DND-41 (cell line): Measurements from ENCODE around the gene ARID3A.

Experiments used
- ATAC-seq: fragments of 200-7000 bp; cut with Tn5 transposase; 3 replicates; pipeline ENCODE4 v1.9.1; 2021; ENCODE audit warnings: low read depth; ENCODE audit not compliant: insufficient read depth
- DNase-seq: peaks from one replicate; pipeline ENCODE4 v3.0.0-alpha.2; 2020
- H2AFZ ChIP-seq: 2 replicates; pipeline ENCODE4 v1.6.0; 2012; ENCODE audit warnings: low read depth, low read length
- H3K27ac ChIP-seq: 2 replicates; pipeline ENCODE4 v1.5.1; 2012; ENCODE audit warnings: low read length, inconsistent platforms
- H3K27me3 ChIP-seq: fragments of 200-600 bp; sonication (generic); 2 replicates; pipeline ENCODE4 v1.6.0; 2012; ENCODE audit warnings: low read length, mild to moderate bottlenecking, inconsistent platforms; ENCODE audit not compliant: insufficient read depth, poor library complexity
- H3K36me3 ChIP-seq: 2 replicates; pipeline ENCODE4 v1.5.1; 2012; ENCODE audit warnings: low read length, inconsistent platforms; ENCODE audit not compliant: insufficient read depth
- H3K4me1 ChIP-seq: 2 replicates; pipeline ENCODE4 v1.5.1; 2012; ENCODE audit warnings: mild to moderate bottlenecking, low read length; ENCODE audit not compliant: insufficient read depth
- H3K4me2 ChIP-seq: 2 replicates; pipeline ENCODE4 v1.6.0; 2012; ENCODE audit warnings: mild to moderate bottlenecking, moderate library complexity, low read length, inconsistent platforms; ENCODE audit not compliant: insufficient read depth
- H3K4me3 ChIP-seq, 2 experiments: fragments of 200-600 bp in 1 of 2; shearing (Covaris generic) in 1 of 2; 2 replicates each; pipeline ENCODE4 v1.5.1; 2012 to 2016; ENCODE audit warnings: inconsistent platforms in 2 of 2, low read length in 2 of 2, mild to moderate bottlenecking in 2 of 2, low read depth in 1 of 2, moderate library complexity in 1 of 2
- H3K79me2 ChIP-seq: 2 replicates; pipeline ENCODE4 v1.6.0; 2012; ENCODE audit warnings: low read length, inconsistent platforms; ENCODE audit not compliant: insufficient read depth
- H3K9ac ChIP-seq: 2 replicates; pipeline ENCODE4 v1.6.0; 2012; ENCODE audit warnings: low read depth, mild to moderate bottlenecking, inconsistent platforms, low read length, moderate library complexity
- H3K9me3 ChIP-seq: 2 replicates; pipeline ENCODE4 v1.5.1; 2012; ENCODE audit warnings: low read length, moderate library complexity, mild to moderate bottlenecking, inconsistent platforms; ENCODE audit not compliant: insufficient read depth, severe bottlenecking
- H4K20me1 ChIP-seq: 2 replicates; pipeline ENCODE4 v1.6.0; 2012; ENCODE audit warnings: low read length; ENCODE audit not compliant: insufficient read depth
- EZH2 ChIP-seq: IDR thresholded peaks from 3 replicates; pipeline ENCODE4 v1.6.1; 2012; ENCODE audit warnings: borderline replicate concordance, low read depth, mild to moderate bottlenecking, moderate library complexity, low read length, inconsistent platforms; ENCODE audit not compliant: severe bottlenecking
- TF ChIP-seq, protein P1 (sequence below): IDR thresholded peaks from 2 replicates; pipeline ENCODE4 v1.5.1; 2012; ENCODE audit warnings: borderline replicate concordance, low read length, moderate library complexity, mild to moderate bottlenecking; ENCODE audit not compliant: poor library complexity, severe bottlenecking; ENCODE audit errors: extremely low read depth

Gene ARID3A

DNA sequence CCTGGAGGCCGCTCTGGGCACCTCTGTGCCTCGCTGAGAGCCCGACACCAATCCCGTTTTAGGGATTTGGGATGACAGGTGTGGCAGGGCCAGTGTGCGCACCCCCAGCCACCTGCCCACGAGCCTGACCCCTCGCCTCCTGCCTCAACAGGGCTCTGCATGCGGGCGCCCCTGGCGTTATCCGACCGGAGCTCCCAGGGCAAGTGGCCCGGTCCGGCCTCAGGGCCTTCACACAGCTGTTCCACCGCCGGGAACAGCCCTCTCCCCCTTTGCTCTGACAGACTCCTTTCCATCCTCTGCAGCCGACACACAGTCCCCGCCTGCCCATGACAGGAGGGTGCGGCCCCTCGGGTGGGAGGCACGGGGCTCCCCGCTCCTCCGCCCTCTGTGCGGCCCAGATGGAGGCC, 51.2 kb downstream of the ARID3A start:
- Histone ChIP-seq H3K4me3 (no peak overlapping the region), H3K4me2 (no peak overlapping the region), H2AFZ (no peak overlapping the region), H3K9me3 (no peaks in the 10 kb centered on the region), H3K79me2 (no peaks in the 10 kb centered on the region), H4K20me1 (no peaks in the 10 kb centered on the region), H3K36me3 (peaks cover 3% of the 10 kb centered on the region), H3K27me3 (no peaks in the 10 kb centered on the region), H3K4me1 (no peaks in the 10 kb centered on the region), H3K9ac (no peak overlapping the region), H3K27ac (no peak overlapping the region)
- no peak for TF ChIP-seq EZH2
- ATAC-seq, result 0 out of 3 replicates have a peak, but pooled peaks have one; percentile 15
- DNase-seq, result no peak

DNA sequence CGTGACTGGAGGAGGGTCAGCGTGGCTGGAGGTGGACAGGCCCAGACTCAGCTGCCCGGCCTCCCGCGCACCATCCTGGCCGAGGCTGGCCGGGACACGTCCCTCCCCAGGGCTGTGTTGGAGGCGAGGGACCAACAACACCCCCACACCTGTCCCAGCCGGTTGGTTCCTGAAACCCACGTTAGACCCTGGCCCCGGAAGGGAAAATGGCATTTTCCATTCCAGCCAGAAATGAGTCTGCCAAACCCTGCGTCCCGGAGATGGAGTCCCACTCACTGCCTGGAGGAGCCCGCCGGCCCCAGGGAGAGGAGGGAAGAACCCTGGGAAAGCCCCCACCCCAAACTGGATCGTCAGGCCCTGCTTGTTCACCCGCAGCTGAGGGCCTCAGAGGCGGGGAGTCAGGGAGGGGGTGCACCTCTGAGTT, 53.5 kb downstream of the ARID3A start:
- DNase-seq (no peak), ATAC-seq (no peak)
- H3K27me3 ChIP-seq, result no peaks in the 10 kb centered on the region
- H3K4me3 ChIP-seq, result no peak overlapping the region
- no peaks in the 10 kb centered on the region for H3K9me3 ChIP-seq
- no peak overlapping the region for H2AFZ ChIP-seq
- H3K36me3 ChIP-seq, result no peaks in the 10 kb centered on the region
- TF ChIP-seq, protein P1, sequence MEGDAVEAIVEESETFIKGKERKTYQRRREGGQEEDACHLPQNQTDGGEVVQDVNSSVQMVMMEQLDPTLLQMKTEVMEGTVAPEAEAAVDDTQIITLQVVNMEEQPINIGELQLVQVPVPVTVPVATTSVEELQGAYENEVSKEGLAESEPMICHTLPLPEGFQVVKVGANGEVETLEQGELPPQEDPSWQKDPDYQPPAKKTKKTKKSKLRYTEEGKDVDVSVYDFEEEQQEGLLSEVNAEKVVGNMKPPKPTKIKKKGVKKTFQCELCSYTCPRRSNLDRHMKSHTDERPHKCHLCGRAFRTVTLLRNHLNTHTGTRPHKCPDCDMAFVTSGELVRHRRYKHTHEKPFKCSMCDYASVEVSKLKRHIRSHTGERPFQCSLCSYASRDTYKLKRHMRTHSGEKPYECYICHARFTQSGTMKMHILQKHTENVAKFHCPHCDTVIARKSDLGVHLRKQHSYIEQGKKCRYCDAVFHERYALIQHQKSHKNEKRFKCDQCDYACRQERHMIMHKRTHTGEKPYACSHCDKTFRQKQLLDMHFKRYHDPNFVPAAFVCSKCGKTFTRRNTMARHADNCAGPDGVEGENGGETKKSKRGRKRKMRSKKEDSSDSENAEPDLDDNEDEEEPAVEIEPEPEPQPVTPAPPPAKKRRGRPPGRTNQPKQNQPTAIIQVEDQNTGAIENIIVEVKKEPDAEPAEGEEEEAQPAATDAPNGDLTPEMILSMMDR, result no peak
- H3K4me2 ChIP-seq, result no peak overlapping the region
- H3K4me1 ChIP-seq, result peaks cover 20% of the 10 kb centered on the region
- no peak overlapping the region for H3K27ac ChIP-seq
- H3K79me2 ChIP-seq, result peaks cover 6% of the 10 kb centered on the region
- H3K9ac ChIP-seq, result no peak overlapping the region
- no peaks in the 10 kb centered on the region for H4K20me1 ChIP-seq

DNA sequence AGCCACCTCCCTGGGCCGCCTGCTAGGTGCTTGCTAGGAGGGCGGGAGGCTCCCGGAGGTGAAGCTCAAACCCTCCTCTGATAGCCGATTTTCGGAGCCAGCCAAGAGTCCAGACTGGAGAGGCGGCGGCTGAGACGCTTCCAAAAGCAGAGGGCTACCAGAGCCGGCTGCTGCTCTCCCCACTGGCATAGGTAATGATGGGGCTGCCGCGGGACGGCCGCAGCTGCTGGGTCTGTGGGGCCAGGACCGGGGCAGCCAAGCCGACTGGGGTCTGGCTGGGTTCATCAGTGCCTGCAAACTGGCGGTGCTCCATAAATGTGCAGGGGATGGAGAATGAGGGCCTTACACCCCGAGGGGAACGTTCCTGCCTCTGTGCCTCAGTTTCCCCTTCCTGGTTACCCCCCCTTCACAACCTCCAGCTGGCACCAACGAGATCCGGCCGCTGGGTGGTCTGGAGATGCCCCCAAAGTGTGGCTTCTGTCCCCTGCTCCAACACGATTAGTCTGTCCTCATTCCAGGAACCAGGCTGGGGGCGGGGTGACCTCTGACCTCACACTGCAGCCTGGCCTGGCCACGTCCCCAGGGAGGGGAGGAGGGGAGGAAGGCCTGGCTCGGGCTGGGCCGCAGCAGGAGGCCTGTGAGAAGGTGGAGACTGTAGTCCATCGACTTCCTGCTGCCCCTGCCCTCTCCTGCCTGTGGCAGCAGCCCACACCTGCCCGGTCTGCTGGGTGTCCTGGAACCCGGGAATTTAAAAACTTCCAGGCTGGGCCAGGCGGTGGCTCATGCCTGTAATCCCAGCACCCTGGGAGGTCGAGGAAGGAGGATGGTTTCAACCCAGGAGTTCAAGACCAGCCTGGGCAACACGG, 54.5 kb downstream of the ARID3A start:
- no peak for ATAC-seq
- no peak for DNase-seq
- no peak for TF ChIP-seq EZH2
- TF ChIP-seq, protein P1, result no peak
- H3K79me2 ChIP-seq, result peaks cover 16% of the 10 kb centered on the region
- no peak overlapping the region for H3K9ac ChIP-seq
- H3K9me3 ChIP-seq, result no peaks in the 10 kb centered on the region
- no peaks in the 10 kb centered on the region for H4K20me1 ChIP-seq
- H3K27me3 ChIP-seq, result no peaks in the 10 kb centered on the region
- no peak overlapping the region for H3K4me3 ChIP-seq
- no peak overlapping the region for H3K4me2 ChIP-seq
- H3K27ac ChIP-seq, result no peak overlapping the region
- peaks cover 28% of the 10 kb centered on the region for H3K4me1 ChIP-seq
- no peak overlapping the region for H2AFZ ChIP-seq
- H3K36me3 ChIP-seq, result peaks cover under 1% of the 10 kb centered on the region; the same call in 1 of the 2 replicates

DNA sequence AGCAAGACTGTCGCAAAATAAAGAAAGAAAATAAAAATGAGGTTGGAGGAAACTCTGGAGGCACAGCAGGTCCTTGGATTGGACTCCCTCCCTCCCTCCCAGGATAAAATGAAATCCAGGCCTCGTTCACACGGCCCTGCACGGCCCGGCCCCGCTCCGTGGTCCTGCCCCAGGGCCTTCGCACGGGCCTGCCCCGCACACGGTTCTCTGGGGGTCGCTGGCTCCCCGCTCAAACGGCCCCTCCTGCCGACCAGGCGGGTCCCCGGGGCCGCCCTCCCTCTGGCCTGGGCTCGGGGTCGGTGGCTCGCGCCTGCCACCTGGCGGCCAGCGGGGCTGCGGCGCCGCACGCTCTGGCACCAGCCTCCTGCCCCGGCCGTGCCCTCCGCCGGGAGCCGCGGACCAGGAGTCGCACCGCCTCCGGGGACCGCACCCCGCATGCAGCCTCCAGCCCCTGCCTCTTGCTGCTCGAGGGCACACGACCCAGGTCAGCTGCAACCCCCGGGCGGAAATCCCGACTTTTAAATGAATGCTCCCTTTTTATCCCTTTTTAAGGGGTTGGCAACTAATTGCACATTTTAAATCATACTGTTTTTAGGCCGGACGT, 56.8 kb downstream of the ARID3A start:
- Histone ChIP-seq H3K27ac (peak overlapping the region; percentile 62), H4K20me1 (peaks cover 9% of the 10 kb centered on the region; the same call in 1 of the 2 replicates), H3K4me1 (peaks cover 37% of the 10 kb centered on the region), H3K4me3 (peak overlapping the region; percentile 16 to 70; a peak in 3 of 4 replicates), H2AFZ (peak overlapping the region; percentile 87), H3K36me3 (peaks cover 23% of the 10 kb centered on the region), H3K79me2 (peaks cover 31% of the 10 kb centered on the region), H3K4me2 (peak overlapping the region; percentile 72), H3K9me3 (no peaks in the 10 kb centered on the region), H3K9ac (peak overlapping the region; percentile 70), H3K27me3 (no peaks in the 10 kb centered on the region)
- ATAC-seq (peak; percentile 87), DNase-seq (peak; percentile 80)
- TF ChIP-seq, protein P1, result peak; percentile 96
- TF ChIP-seq EZH2, result no peak
